Esophagus squamous epithelium (tissue), 4 donors: ENCODE data around the gene SLC16A9.

Experiments used
- CTCF ChIP-seq, 6 experiments: fragments of 450-650 bp in 4 of 6; fragments of 200-600 bp in 2 of 6; sonication (generic) in 2 of 6; IDR thresholded peaks; one replicate each; pipeline ENCODE4 v1.5.1; 2016 to 2019; ENCODE audit warnings: antibody characterized with exemption in 6 of 6, mild to moderate bottlenecking in 4 of 6, moderate library complexity in 4 of 6
- POLR2A ChIP-seq, 4 donors: fragments of 450-650 bp; IDR thresholded peaks; one replicate each; pipeline ENCODE4 v1.6.1; 2017; ENCODE audit warnings: antibody characterized with exemption in 4 of 4, mild to moderate bottlenecking in 4 of 4, moderate library complexity in 3 of 4

- no peak for TF ChIP-seq CTCF (IDR thresholded peaks at IDR 0.05)
- no peak for TF ChIP-seq POLR2A (IDR thresholded peaks at IDR 0.05)
These were observed 45.3 kb upstream of the SLC16A9 start for GRCh38 chr10:59754951-59755350.
